HCT116 (cell line): ENCODE data around the gene ARHGEF3. TPM values are rescaled to one million over a fixed set of nuclear protein-coding genes. Genes with fewer than 3 reads are reported as not detected.

ENCODE experiments used
- ATAC-seq: fragments of 200-7000 bp; cut with Tn5 transposase; 2 replicates; pipeline ENCODE4 v1.9.1; 2020; ENCODE audit warnings: mild to moderate bottlenecking, moderate library complexity
- BruUV-seq: library from RNA; stranded (reverse); fragments of 400-500 nt; replicated peaks from 2 replicates; lab custom pipeline; 2021; lab: Mats Ljungman, UMichigan
- CTCF ChIA-PET: fragments of 300-600 bp; sonication (Branson Sonifier 250); formaldehyde crosslinking; loops from one replicate; lab custom pipeline; 2021; ENCODE audit warnings: antibody characterized with exemption; lab: Charles Lee
- POLR2A ChIA-PET: fragments of 300-600, 350-600 bp; sonication (Branson Sonifier 250); formaldehyde crosslinking; loops from one replicate; lab custom pipeline; 2021; ENCODE audit warnings: antibody characterized with exemption; lab: Charles Lee
- RAD21 ChIA-PET, 2 experiments: fragments of 300-600 bp; sonication (Branson Sonifier 250); formaldehyde crosslinking; loops; one replicate each; lab custom pipeline; 2023; ENCODE audit warnings: low total read pairs in 2 of 2; ENCODE audit not compliant: uncharacterized antibody in 2 of 2, unreplicated experiment in 2 of 2, low non-redundant PET in 1 of 2; lab: Charles Lee
- DNase-seq: peaks from one replicate; pipeline ENCODE4 v3.0.0-alpha.2; 2010; ENCODE audit warnings: low read depth, low spot score
- H2AFZ ChIP-seq: fragments of 200-600 bp; shearing (Covaris generic), sonication (generic); 2 replicates; pipeline ENCODE4 v1.6.1; 2017; ENCODE audit warnings: low read depth, mixed run types, mixed read lengths, antibody characterized with exemption, low read length; ENCODE audit not compliant: poor library complexity, severe bottlenecking
- H3K27ac ChIP-seq: 2 replicates; pipeline ENCODE4 v1.5.1; 2012; ENCODE audit warnings: low read depth, low read length
- H3K27me3 ChIP-seq: fragments of 200-600 bp; sonication (generic); 2 replicates; pipeline ENCODE4 v1.6.1; 2016; ENCODE audit warnings: mixed run types, low read length, mixed read lengths; ENCODE audit not compliant: insufficient read depth
- H3K36me3 ChIP-seq, 2 experiments: fragments of 200-500 bp in 1 of 2; fragments of 200-600 bp in 1 of 2; sonication (Bioruptor generic) in 1 of 2; sonication (generic) in 1 of 2; 2 replicates each; pipeline versions ENCODE4 v1.5.1 to v1.6.1; 2014 to 2016; ENCODE audit warnings: low read length in 2 of 2, inconsistent platforms in 1 of 2, mixed read lengths in 1 of 2, mixed run types in 1 of 2; ENCODE audit not compliant: insufficient read depth in 2 of 2, control insufficient read depth in 1 of 2
- H3K4me1 ChIP-seq, 2 experiments: fragments of 200-600 bp in 1 of 2; sonication (generic) in 1 of 2; 2 replicates each; pipeline versions ENCODE4 v1.5.1 to v1.6.1; 2012 to 2017; ENCODE audit warnings: low read length in 2 of 2, inconsistent platforms in 1 of 2, mild to moderate bottlenecking in 1 of 2, mixed read lengths in 1 of 2, mixed run types in 1 of 2, moderate library complexity in 1 of 2; ENCODE audit not compliant: insufficient read depth in 2 of 2, control insufficient read depth in 1 of 2
- H3K4me2 ChIP-seq: fragments of 200-600 bp; sonication (generic); 2 replicates; pipeline ENCODE4 v1.6.1; 2017; ENCODE audit warnings: mixed run types, low read length, mixed read lengths
- H3K4me3 ChIP-seq, 2 experiments: fragments of 200-600 bp in 1 of 2; sonication (generic) in 1 of 2; replicated peaks in 1 of 2; 2 replicates each; pipeline ENCODE4 v1.5.1; 2011 to 2016; ENCODE audit warnings: low read length in 2 of 2, control low read depth in 1 of 2, low read depth in 1 of 2, mild to moderate bottlenecking in 1 of 2, mixed read lengths in 1 of 2, mixed run types in 1 of 2
- H3K79me2 ChIP-seq: fragments of 200-600 bp; sonication (generic); 2 replicates; pipeline ENCODE4 v1.6.1; 2017; ENCODE audit warnings: mild to moderate bottlenecking, mixed run types, low read length, moderate library complexity, mixed read lengths; ENCODE audit not compliant: insufficient read depth
- H3K9ac ChIP-seq: fragments of 200-600 bp; sonication (generic); 2 replicates; pipeline ENCODE4 v1.6.1; 2016; ENCODE audit warnings: low read length, mixed read lengths
- H3K9me2 ChIP-seq: fragments of 200-600 bp; sonication (generic), shearing (Covaris generic); 2 replicates; pipeline ENCODE4 v1.6.1; 2017; ENCODE audit warnings: mixed run types, mild to moderate bottlenecking, moderate library complexity; ENCODE audit not compliant: insufficient read depth
- H3K9me3 ChIP-seq, 2 experiments: fragments of 200-500 bp in 1 of 2; fragments of 200-600 bp in 1 of 2; sonication (Bioruptor generic) in 1 of 2; sonication (generic) in 1 of 2; 2 replicates each; pipeline ENCODE4 v1.6.1; 2014 to 2017; ENCODE audit warnings: low read length in 2 of 2, mixed read lengths in 2 of 2, inconsistent platforms in 1 of 2, low read depth in 1 of 2, mild to moderate bottlenecking in 1 of 2, mixed run types in 1 of 2, moderate library complexity in 1 of 2; ENCODE audit not compliant: control insufficient read depth in 1 of 2, insufficient read depth in 1 of 2
- H4K20me1 ChIP-seq: fragments of 200-600 bp; sonication (generic), shearing (Covaris generic); 2 replicates; pipeline ENCODE4 v1.6.1; 2017; ENCODE audit warnings: mixed run types, mild to moderate bottlenecking, moderate library complexity; ENCODE audit not compliant: insufficient read depth
- CBX3 ChIP-seq: IDR thresholded peaks from 2 replicates; pipeline ENCODE4 v1.6.1; 2012; ENCODE audit warnings: low read depth
- CEBPB ChIP-seq: IDR thresholded peaks from 2 replicates; pipeline ENCODE4 v1.6.1; 2012; ENCODE audit warnings: low read depth
- CTCF ChIP-seq, 3 experiments: fragments of 200-600 bp in 1 of 3; sonication (generic) in 1 of 3; IDR thresholded peaks in 2 of 3; conservative IDR thresholded peaks in 1 of 3; 2 replicates each; pipeline ENCODE4 v1.5.1; 2012 to 2017; ENCODE audit warnings: low read depth in 2 of 3, low read length in 2 of 3, antibody characterized with exemption in 1 of 3, borderline replicate concordance in 1 of 3, control low read depth in 1 of 3, mild to moderate bottlenecking in 1 of 3, mixed read lengths in 1 of 3, mixed run types in 1 of 3, moderate library complexity in 1 of 3; ENCODE audit not compliant: insufficient read depth in 1 of 3
- EGR1 ChIP-seq: IDR thresholded peaks from 2 replicates; pipeline ENCODE4 v1.6.1; 2012; ENCODE audit warnings: low read depth
- EZH2 ChIP-seq: fragments of 200-600 bp; sonication (generic); IDR thresholded peaks from 2 replicates; pipeline ENCODE4 v1.6.1; 2017; ENCODE audit warnings: antibody characterized with exemption, mixed run types
- EZH2phosphoT487 ChIP-seq: fragments of 200-600 bp; IDR thresholded peaks from 2 replicates; pipeline ENCODE4 v1.6.1; 2018; ENCODE audit warnings: antibody characterized with exemption, borderline replicate concordance
- FOSL1 ChIP-seq: IDR thresholded peaks from 2 replicates; pipeline ENCODE4 v1.6.1; 2012; ENCODE audit warnings: low read depth
- JUND ChIP-seq: IDR thresholded peaks from 2 replicates; pipeline ENCODE4 v1.6.1; 2012
- POLR2A ChIP-seq: IDR thresholded peaks from 2 replicates; pipeline ENCODE4 v1.7.0; 2011; ENCODE audit warnings: borderline replicate concordance; ENCODE audit not compliant: insufficient read depth, insufficient read length; ENCODE audit errors: extremely low read depth
- POLR2AphosphoS5 ChIP-seq: IDR thresholded peaks from 2 replicates; pipeline ENCODE4 v1.6.1; 2011; ENCODE audit warnings: mild to moderate bottlenecking, low read depth, low read length, moderate library complexity
- REST ChIP-seq: IDR thresholded peaks from 2 replicates; pipeline ENCODE4 v1.6.1; 2012; ENCODE audit warnings: low read depth
- SIN3A ChIP-seq: IDR thresholded peaks from 2 replicates; pipeline ENCODE4 v1.6.1; 2012; ENCODE audit warnings: low read depth
- SP1 ChIP-seq: IDR thresholded peaks from 2 replicates; pipeline ENCODE4 v1.6.1; 2012; ENCODE audit warnings: low read depth
- SRF ChIP-seq: IDR thresholded peaks from 2 replicates; pipeline ENCODE4 v1.6.1; 2012; ENCODE audit warnings: low read depth
- TCF7L2 ChIP-seq: IDR thresholded peaks from 2 replicates; pipeline ENCODE4 v1.7.0; 2011; ENCODE audit warnings: borderline replicate concordance, inconsistent platforms; ENCODE audit not compliant: insufficient read depth, insufficient read length; ENCODE audit errors: extremely low read depth
- YY1 ChIP-seq: IDR thresholded peaks from 2 replicates; pipeline ENCODE4 v1.6.1; 2011; ENCODE audit warnings: low read length, low read depth, moderate library complexity, mild to moderate bottlenecking; ENCODE audit not compliant: insufficient replicate concordance; ENCODE audit errors: extremely low read depth
- ZBTB33 ChIP-seq: IDR thresholded peaks from 2 replicates; pipeline ENCODE4 v1.6.1; 2011; ENCODE audit warnings: mild to moderate bottlenecking, low read length, moderate library complexity; ENCODE audit not compliant: insufficient replicate concordance; ENCODE audit errors: extremely low read depth
- ZFX ChIP-seq: fragments of 450-650 bp; IDR thresholded peaks from 2 replicates; pipeline ENCODE4 v1.6.1; 2017
- ZNF274 ChIP-seq: fragments of 200-500 bp; sonication (Bioruptor generic); IDR thresholded peaks from 2 replicates; pipeline ENCODE4 v1.6.1; 2014; ENCODE audit warnings: mild to moderate bottlenecking, low read depth, low read length, inconsistent platforms
- intact Hi-C: fragments of 100-400 bp; cut with micrococcal nuclease; formaldehyde crosslinking; loops from 2 replicates; pipeline ENCODE4 v1.10.0; 2022
- total RNA-seq: library from RNA; stranded (reverse); gene quantifications from one replicate; pipeline ENCODE4 v1.2.1, GENCODE V29; 2021; ENCODE audit not compliant: unreplicated experiment

The ARHGEF3 gene
- total RNA-seq, 1 experiment from 2014 or later: 18.1 TPM

- BruUV-seq: no TSS peak
- H3K4me1 ChIP-seq: peaks cover 11 to 15% of the 10 kb centered on the region in 2 experiments
- intact Hi-C loops: no loop called here
- no peaks in the 10 kb centered on the region for H3K36me3 ChIP-seq
- no peak for ATAC-seq
- RAD21 ChIA-PET: no interaction called here
- H4K20me1 ChIP-seq: no peaks in the 10 kb centered on the region; the same call in 1 of the 2 replicates
- DNase-seq: no peak
- no peaks in the 10 kb centered on the region for H3K9me2 ChIP-seq
- TF ChIP-seq EGR1: no peak
- TF ChIP-seq CBX3: no peak
- TF ChIP-seq EZH2phosphoT487: no peak
- no peak for TF ChIP-seq CEBPB
- no peak for TF ChIP-seq SP1
- no peak for TF ChIP-seq EZH2
- TF ChIP-seq JUND: no peak
- TF ChIP-seq ZBTB33: no peak
- no peak for TF ChIP-seq SIN3A
- no peak for TF ChIP-seq SRF
- TF ChIP-seq ZNF274: no peak
- no peak for TF ChIP-seq POLR2AphosphoS5
- no peak for TF ChIP-seq REST
- no peak for TF ChIP-seq ZFX
- no peak for TF ChIP-seq FOSL1
- TF ChIP-seq TCF7L2: no peak
- no peak for TF ChIP-seq YY1
- TF ChIP-seq POLR2A: no peak
- TF ChIP-seq CTCF (IDR thresholded peaks at IDR 0.05 in 2 of 3, conservative IDR thresholded peaks at IDR 0.05 in 1 of 3; ENCODE audit: borderline replicate concordance in 1 of 3, insufficient read depth in 1 of 3, low read depth in 2 of 3, low read length in 2 of 3): no peak
- TF ChIP-seq, all 23 proteins: peak for 0
- POLR2A ChIA-PET: no interaction called here
- Histone ChIP-seq H3K79me2 (no peaks in the 10 kb centered on the region), H3K9me3 (no peaks in the 10 kb centered on the region), H3K9ac (no peak overlapping the region), H3K4me2 (no peak overlapping the region), H3K27ac (no peak overlapping the region), H3K27me3 (no peaks in the 10 kb centered on the region), H2AFZ (no peak overlapping the region), H3K4me3 (no peak overlapping the region)
- CTCF ChIA-PET: no interaction called here
Measured at GRCh38 chr3:56762718-56763117, 39.0 kb downstream of the ARHGEF3 start.
